H7 (cell line): ENCODE results near the gene EIF6. TPM values are rescaled to one million over a fixed set of nuclear protein-coding genes. Genes with fewer than 3 reads are reported as not detected.

ENCODE experiments used
- DNase-seq: peaks from one replicate; pipeline ENCODE4 v3.0.0; 2012
- H3K27me3 ChIP-seq: 2 replicates; pipeline ENCODE4 v1.6.0; 2011; ENCODE audit warnings: mild to moderate bottlenecking, low read length; ENCODE audit not compliant: control insufficient read depth, insufficient read depth
- H3K36me3 ChIP-seq: replicated peaks from 2 replicates; pipeline ENCODE4 v1.5.1; 2011; ENCODE audit warnings: low read length; ENCODE audit not compliant: control insufficient read depth, insufficient read depth
- H3K4me3 ChIP-seq: 2 replicates; pipeline ENCODE4 v1.5.1; 2011; ENCODE audit warnings: low read depth, mild to moderate bottlenecking, control low read depth, low read length, moderate library complexity; ENCODE audit not compliant: insufficient read depth
- total RNA-seq: library from RNA; depleted of rRNA; stranded (reverse); fragments of >200 nt; shearing (Covaris generic); gene quantifications from 2 replicates; pipeline ENCODE4 v1.2.3, GENCODE V29; 2014

The EIF6 gene
- total RNA-seq, 1 experiment from 2014 or later = 246 TPM

GRCh38 chr20:35303735-35304491 is 19.3 kb upstream of the EIF6 start:
- peak overlapping the region; percentile 27; the same call in 1 of the 2 replicates for H3K4me3 ChIP-seq
- no peaks in the 10 kb centered on the region; the same call in 1 of the 2 replicates for H3K36me3 ChIP-seq
- DNase-seq = peak; percentile 94
- no peaks in the 10 kb centered on the region for H3K27me3 ChIP-seq

DNA sequence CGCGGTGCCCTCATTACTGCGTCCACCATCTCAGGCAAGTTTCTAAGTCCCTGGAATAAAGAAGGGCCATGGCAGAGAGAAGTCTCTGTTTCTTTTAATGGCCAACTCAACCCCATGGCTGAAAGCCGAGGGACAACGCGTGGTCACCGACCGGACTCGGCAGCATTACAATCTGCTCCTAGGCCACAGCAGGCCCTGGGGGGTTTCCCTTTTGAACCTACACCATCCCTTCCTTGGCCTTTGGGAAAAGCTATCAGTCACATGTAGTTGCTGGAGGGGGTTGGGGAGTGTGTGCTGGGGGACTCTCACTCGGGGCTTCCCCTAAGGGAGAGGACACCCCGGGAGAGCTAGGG is 18.8 kb upstream of the EIF6 start:
- H3K4me3 ChIP-seq = no peak overlapping the region
- H3K36me3 ChIP-seq = no peaks in the 10 kb centered on the region; the same call in 1 of the 2 replicates
- no peaks in the 10 kb centered on the region for H3K27me3 ChIP-seq
- no peak for DNase-seq

- Histone ChIP-seq H3K4me3 (no peak overlapping the region), H3K36me3 (no peaks in the 10 kb centered on the region; the same call in 1 of the 2 replicates), H3K27me3 (no peaks in the 10 kb centered on the region)
- DNase-seq = no peak
These were observed 18.1 kb upstream of the EIF6 start for GRCh38 chr20:35302421-35303335.

GRCh38 chr20:35301426-35301825 is 16.9 kb upstream of the EIF6 start:
- no peak for DNase-seq
- Histone ChIP-seq H3K4me3 (no peak overlapping the region), H3K27me3 (no peaks in the 10 kb centered on the region), H3K36me3 (no peaks in the 10 kb centered on the region; the same call in 1 of the 2 replicates)

GRCh38 chr20:35300469-35301262 is 16.1 kb upstream of the EIF6 start:
- H3K36me3 ChIP-seq = no peaks in the 10 kb centered on the region; the same call in 1 of the 2 replicates
- DNase-seq = no peak
- H3K4me3 ChIP-seq = no peak overlapping the region
- no peaks in the 10 kb centered on the region for H3K27me3 ChIP-seq

- Histone ChIP-seq H3K36me3 (no peaks in the 10 kb centered on the region; the same call in 1 of the 2 replicates), H3K4me3 (no peak overlapping the region), H3K27me3 (no peaks in the 10 kb centered on the region)
- DNase-seq = no peak
These were observed 15.2 kb upstream of the EIF6 start for GRCh38 chr20:35299780-35300179.

GRCh38 chr20:35298264-35298663 is 13.7 kb upstream of the EIF6 start:
- H3K36me3 ChIP-seq = no peaks in the 10 kb centered on the region
- DNase-seq = no peak
- no peaks in the 10 kb centered on the region for H3K27me3 ChIP-seq
- no peak overlapping the region for H3K4me3 ChIP-seq

- DNase-seq = no peak
- Histone ChIP-seq H3K36me3 (no peaks in the 10 kb centered on the region), H3K27me3 (no peaks in the 10 kb centered on the region), H3K4me3 (no peak overlapping the region)
These were observed 13.2 kb upstream of the EIF6 start for GRCh38 chr20:35297740-35298139.

DNA sequence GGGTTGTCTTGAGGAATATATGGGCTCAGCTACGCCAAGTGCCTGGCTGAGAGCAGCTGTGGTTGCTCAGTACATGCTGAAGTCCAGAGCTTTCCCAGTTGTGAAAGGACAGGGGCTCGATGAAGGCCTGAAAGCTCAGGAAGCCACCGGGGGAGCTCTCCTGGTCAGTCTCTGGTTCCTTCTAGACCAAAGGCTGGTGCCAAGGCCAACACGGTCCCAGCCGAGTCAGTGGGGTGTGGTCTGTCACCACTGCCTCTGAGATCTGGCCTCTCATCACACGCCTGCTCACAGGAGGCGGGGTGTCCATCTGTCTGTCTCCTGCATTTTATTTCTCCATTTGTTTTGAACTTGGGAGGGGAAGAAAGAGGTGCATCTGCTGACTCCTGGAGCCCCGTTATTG is 12.6 kb upstream of the EIF6 start:
- Histone ChIP-seq H3K36me3 (no peaks in the 10 kb centered on the region), H3K27me3 (no peaks in the 10 kb centered on the region), H3K4me3 (no peak overlapping the region)
- DNase-seq = peak; percentile 69

DNA sequence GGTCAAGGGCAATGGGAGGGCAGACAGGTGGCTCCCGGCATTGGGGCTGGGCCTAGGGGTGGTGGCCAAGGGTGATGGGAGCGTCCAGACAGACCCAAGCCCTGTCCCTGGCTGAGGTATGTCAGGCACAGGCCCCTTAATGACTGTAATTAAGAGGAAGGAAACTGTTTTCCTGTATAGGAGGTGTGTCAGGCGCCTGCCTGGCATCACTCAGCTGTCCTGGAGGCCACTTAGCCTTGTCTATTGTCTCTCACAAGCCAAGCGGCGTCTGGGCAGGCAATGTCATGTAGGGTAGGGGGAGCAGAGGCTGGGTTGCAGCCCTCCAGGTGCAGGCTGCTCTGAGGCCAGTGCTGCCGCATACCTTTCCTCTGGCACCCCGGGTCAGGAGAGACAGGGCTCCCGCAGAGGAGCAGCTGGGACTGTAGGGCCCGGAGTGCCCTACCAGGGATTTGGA is 11.6 kb upstream of the EIF6 start:
- H3K4me3 ChIP-seq = no peak overlapping the region
- DNase-seq = peak; percentile 75
- H3K27me3 ChIP-seq = no peaks in the 10 kb centered on the region
- no peaks in the 10 kb centered on the region for H3K36me3 ChIP-seq

GRCh38 chr20:35295674-35296073 is 11.1 kb upstream of the EIF6 start:
- Histone ChIP-seq H3K36me3 (no peaks in the 10 kb centered on the region), H3K27me3 (no peaks in the 10 kb centered on the region), H3K4me3 (no peak overlapping the region)
- DNase-seq = no peak

GRCh38 chr20:35295058-35295457 is 10.5 kb upstream of the EIF6 start:
- H3K36me3 ChIP-seq = no peaks in the 10 kb centered on the region
- no peaks in the 10 kb centered on the region for H3K27me3 ChIP-seq
- H3K4me3 ChIP-seq = no peak overlapping the region
- no peak for DNase-seq

GRCh38 chr20:35294293-35294685 is 9.7 kb upstream of the EIF6 start:
- H3K27me3 ChIP-seq = no peaks in the 10 kb centered on the region
- H3K4me3 ChIP-seq = no peak overlapping the region
- DNase-seq = peak; percentile 29
- H3K36me3 ChIP-seq = no peaks in the 10 kb centered on the region
